ENCODE results near the gene ST6GAL2. TPM values are rescaled to one million over a fixed set of nuclear protein-coding genes. Genes with fewer than 3 reads are reported as not detected.

The ST6GAL2 gene
- total RNA-seq, 1 experiment from 2014 or later: not detected

DNA sequence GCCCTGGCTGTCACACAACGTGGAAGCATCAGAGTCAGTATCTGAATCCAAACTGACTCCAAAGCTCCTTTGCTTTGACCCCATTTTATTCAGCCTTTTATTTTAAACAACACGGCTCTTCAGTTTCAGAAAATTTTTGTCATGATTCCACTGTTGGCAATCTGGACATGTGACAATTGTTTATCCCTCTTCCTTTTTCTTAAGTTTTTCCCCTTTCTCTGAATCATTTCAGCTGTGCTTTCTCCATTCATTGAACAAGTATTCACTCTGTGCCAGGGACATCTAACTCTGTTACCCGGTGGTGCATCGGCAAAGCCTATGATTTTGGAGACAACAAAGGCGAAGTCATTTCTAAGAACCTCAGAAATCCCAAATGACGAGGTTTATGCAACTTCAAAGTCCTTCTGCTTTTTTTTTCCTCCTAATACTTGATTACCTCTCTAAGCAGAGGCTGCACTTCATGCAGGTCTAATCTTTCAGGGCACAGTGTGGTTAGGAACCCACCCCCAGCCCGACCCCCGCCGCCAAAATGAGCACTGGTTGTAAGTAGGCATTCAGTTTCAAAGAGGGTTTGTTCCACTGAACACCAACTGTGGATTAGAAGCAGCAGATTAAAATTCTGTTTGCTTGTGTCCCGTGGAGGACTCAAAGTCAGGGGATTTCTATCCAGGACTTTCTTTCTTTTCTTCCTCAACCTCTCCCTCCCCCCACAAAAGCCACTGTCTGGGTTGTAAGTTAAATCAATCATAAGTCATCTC, 18.6 kb downstream of the ST6GAL2 start:
- no peak for DNase-seq
- Histone ChIP-seq H3K36me3 (ENCODE audit: low read depth) (no peaks in the 10 kb centered on the region), H4K20me1 (ENCODE audit: insufficient read depth) (no peaks in the 10 kb centered on the region), H3K27me3 (ENCODE audit: insufficient read depth, low read depth) (peaks cover 9% of the 10 kb centered on the region; the same call in 1 of the 2 replicates), H3K9me2 (ENCODE audit: insufficient read depth) (no peaks in the 10 kb centered on the region), H3K27ac (no peak overlapping the region), H3K4me1 (replicated peaks; ENCODE audit: insufficient read depth) (no peaks in the 10 kb centered on the region), H2AFZ (no peak overlapping the region), H3F3A (ENCODE audit: insufficient read depth, low read depth) (no peaks in the 10 kb centered on the region), H3K4me2 (no peak overlapping the region), H3K79me2 (ENCODE audit: low read depth) (no peaks in the 10 kb centered on the region), H3K9me3 (ENCODE audit: insufficient read depth, low read depth) (no peaks in the 10 kb centered on the region), H3K4me3 (no peak overlapping the region)
- no TSS peak for BruUV-seq (replicated peaks)
- intact Hi-C loops (cut with micrococcal nuclease; ENCODE audit: unreplicated experiment): no loop called here
- TF ChIP-seq, protein P1, sequence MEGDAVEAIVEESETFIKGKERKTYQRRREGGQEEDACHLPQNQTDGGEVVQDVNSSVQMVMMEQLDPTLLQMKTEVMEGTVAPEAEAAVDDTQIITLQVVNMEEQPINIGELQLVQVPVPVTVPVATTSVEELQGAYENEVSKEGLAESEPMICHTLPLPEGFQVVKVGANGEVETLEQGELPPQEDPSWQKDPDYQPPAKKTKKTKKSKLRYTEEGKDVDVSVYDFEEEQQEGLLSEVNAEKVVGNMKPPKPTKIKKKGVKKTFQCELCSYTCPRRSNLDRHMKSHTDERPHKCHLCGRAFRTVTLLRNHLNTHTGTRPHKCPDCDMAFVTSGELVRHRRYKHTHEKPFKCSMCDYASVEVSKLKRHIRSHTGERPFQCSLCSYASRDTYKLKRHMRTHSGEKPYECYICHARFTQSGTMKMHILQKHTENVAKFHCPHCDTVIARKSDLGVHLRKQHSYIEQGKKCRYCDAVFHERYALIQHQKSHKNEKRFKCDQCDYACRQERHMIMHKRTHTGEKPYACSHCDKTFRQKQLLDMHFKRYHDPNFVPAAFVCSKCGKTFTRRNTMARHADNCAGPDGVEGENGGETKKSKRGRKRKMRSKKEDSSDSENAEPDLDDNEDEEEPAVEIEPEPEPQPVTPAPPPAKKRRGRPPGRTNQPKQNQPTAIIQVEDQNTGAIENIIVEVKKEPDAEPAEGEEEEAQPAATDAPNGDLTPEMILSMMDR (conservative IDR thresholded peaks at IDR 0.05): no peak
- TF ChIP-seq EZH2 (IDR thresholded peaks at IDR 0.05; ENCODE audit: low read depth): no peak
- ChIA-PET POLR2A (ENCODE audit: unreplicated experiment) (no interaction called here), CTCF (no interaction called here)

- BruUV-seq (replicated peaks): no TSS peak
- Histone ChIP-seq H3K36me3 (ENCODE audit: low read depth) (no peaks in the 10 kb centered on the region), H4K20me1 (ENCODE audit: insufficient read depth) (no peaks in the 10 kb centered on the region), H3K79me2 (ENCODE audit: low read depth) (no peaks in the 10 kb centered on the region), H3F3A (ENCODE audit: insufficient read depth, low read depth) (no peaks in the 10 kb centered on the region), H3K27ac (no peak overlapping the region), H3K4me2 (no peak overlapping the region), H3K4me3 (no peak overlapping the region), H3K4me1 (replicated peaks; ENCODE audit: insufficient read depth) (no peaks in the 10 kb centered on the region), H3K27me3 (ENCODE audit: insufficient read depth, low read depth) (peaks cover 9% of the 10 kb centered on the region; the same call in 1 of the 2 replicates), H3K9me2 (ENCODE audit: insufficient read depth) (no peaks in the 10 kb centered on the region), H2AFZ (no peak overlapping the region), H3K9me3 (ENCODE audit: insufficient read depth, low read depth) (no peaks in the 10 kb centered on the region)
- no peak for TF ChIP-seq EZH2 (IDR thresholded peaks at IDR 0.05; ENCODE audit: low read depth)
- TF ChIP-seq, protein P1 (conservative IDR thresholded peaks at IDR 0.05): no peak
- ChIA-PET CTCF (no interaction called here), POLR2A (ENCODE audit: unreplicated experiment) (no interaction called here)
- no peak for DNase-seq
- intact Hi-C loops (cut with micrococcal nuclease; ENCODE audit: unreplicated experiment): no loop called here
Measured at GRCh38 chr2:106866641-106867040, 19.3 kb downstream of the ST6GAL2 start.

- H2AFZ ChIP-seq: no peak overlapping the region
- TF ChIP-seq EZH2 (IDR thresholded peaks at IDR 0.05; ENCODE audit: low read depth): no peak
- TF ChIP-seq, protein P1 (conservative IDR thresholded peaks at IDR 0.05): no peak
- H3K36me3 ChIP-seq (ENCODE audit: low read depth): no peaks in the 10 kb centered on the region
- no peaks in the 10 kb centered on the region for H3K4me1 ChIP-seq (replicated peaks; ENCODE audit: insufficient read depth)
- no peaks in the 10 kb centered on the region for H3F3A ChIP-seq (ENCODE audit: insufficient read depth, low read depth)
- CTCF ChIA-PET: no interaction called here
- POLR2A ChIA-PET (ENCODE audit: unreplicated experiment): no interaction called here
- no peak overlapping the region for H3K4me2 ChIP-seq
- H3K79me2 ChIP-seq (ENCODE audit: low read depth): no peaks in the 10 kb centered on the region
- intact Hi-C loops (cut with micrococcal nuclease; ENCODE audit: unreplicated experiment): no loop called here
- no peaks in the 10 kb centered on the region for H3K9me3 ChIP-seq (ENCODE audit: insufficient read depth, low read depth)
- no peaks in the 10 kb centered on the region for H4K20me1 ChIP-seq (ENCODE audit: insufficient read depth)
- DNase-seq: no peak
- no peaks in the 10 kb centered on the region for H3K9me2 ChIP-seq (ENCODE audit: insufficient read depth)
- no TSS peak for BruUV-seq (replicated peaks)
- peaks cover 25% of the 10 kb centered on the region; the same call in 1 of the 2 replicates for H3K27me3 ChIP-seq (ENCODE audit: insufficient read depth, low read depth)
- H3K4me3 ChIP-seq: no peak overlapping the region
- H3K27ac ChIP-seq: no peak overlapping the region
Measured at GRCh38 chr2:106864051-106864450, 21.9 kb downstream of the ST6GAL2 start.
